ENCODE results near the gene CD300C. TPM values are rescaled to one million over a fixed set of nuclear protein-coding genes. Genes with fewer than 3 reads are reported as not detected.

Gene CD300C
- total RNA-seq, 1 donor from 2014 or later = not detected

DNA sequence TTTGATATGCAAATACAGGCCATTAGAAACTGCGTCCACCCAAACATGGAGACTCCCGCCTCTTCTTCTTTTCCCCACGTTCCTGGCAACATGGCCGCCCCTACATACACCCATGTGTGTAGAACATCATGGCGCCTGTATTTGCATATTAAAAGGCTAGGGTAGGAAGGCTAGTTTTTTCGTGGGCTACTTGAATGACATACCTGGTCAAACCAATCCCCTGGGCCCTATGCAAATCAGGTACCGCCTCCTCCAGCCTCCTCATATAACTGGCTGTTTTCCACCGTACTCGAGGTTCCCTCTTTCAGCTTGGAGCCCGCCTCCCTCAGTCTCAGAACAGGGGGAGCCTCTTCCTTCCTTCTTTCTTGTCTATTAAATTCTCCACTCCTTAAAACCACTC, 13.8 kb downstream of the CD300C start:
- peak; percentile 5 to 7 for DNase-seq (ENCODE audit: low spot score in 2 of 2, unreplicated experiment in 2 of 2)
- peaks cover 55% of the 10 kb centered on the region for H3K27me3 Mint-ChIP-seq (ENCODE audit: low read depth)
- no peak overlapping the region for H3K4me3 Mint-ChIP-seq
- TF ChIP-seq, protein P1, sequence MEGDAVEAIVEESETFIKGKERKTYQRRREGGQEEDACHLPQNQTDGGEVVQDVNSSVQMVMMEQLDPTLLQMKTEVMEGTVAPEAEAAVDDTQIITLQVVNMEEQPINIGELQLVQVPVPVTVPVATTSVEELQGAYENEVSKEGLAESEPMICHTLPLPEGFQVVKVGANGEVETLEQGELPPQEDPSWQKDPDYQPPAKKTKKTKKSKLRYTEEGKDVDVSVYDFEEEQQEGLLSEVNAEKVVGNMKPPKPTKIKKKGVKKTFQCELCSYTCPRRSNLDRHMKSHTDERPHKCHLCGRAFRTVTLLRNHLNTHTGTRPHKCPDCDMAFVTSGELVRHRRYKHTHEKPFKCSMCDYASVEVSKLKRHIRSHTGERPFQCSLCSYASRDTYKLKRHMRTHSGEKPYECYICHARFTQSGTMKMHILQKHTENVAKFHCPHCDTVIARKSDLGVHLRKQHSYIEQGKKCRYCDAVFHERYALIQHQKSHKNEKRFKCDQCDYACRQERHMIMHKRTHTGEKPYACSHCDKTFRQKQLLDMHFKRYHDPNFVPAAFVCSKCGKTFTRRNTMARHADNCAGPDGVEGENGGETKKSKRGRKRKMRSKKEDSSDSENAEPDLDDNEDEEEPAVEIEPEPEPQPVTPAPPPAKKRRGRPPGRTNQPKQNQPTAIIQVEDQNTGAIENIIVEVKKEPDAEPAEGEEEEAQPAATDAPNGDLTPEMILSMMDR (IDR thresholded peaks at IDR 0.05; ENCODE audit: unreplicated experiment) = no peak
- no peaks in the 10 kb centered on the region for H3K36me3 Mint-ChIP-seq
- H3K27ac Mint-ChIP-seq = no peak overlapping the region
- H3K9me3 Mint-ChIP-seq = peaks cover 3% of the 10 kb centered on the region
- H3K4me1 Mint-ChIP-seq = no peaks in the 10 kb centered on the region

GRCh38 chr17:74531231-74531761, 14.6 kb downstream of the CD300C start, which contains the start of gene CD300LB:
Gene CD300LB (minus strand): TSS chr17:74531475. CDS start chr17:74531350, 125 bp downstream.
- no peaks in the 10 kb centered on the region for H3K36me3 Mint-ChIP-seq
- no peak within 1 kb of the TSS for H3K4me3 Mint-ChIP-seq
- no peaks in the 10 kb centered on the region for H3K4me1 Mint-ChIP-seq
- peak; percentile 5 to 16 for DNase-seq (ENCODE audit: low spot score in 2 of 2, unreplicated experiment in 2 of 2)
- TF ChIP-seq, protein P1 (IDR thresholded peaks at IDR 0.05; ENCODE audit: unreplicated experiment) = no peak
- no peak within 1 kb of the TSS for H3K27ac Mint-ChIP-seq
- H3K27me3 Mint-ChIP-seq (ENCODE audit: low read depth) = peaks cover 50% of the 10 kb centered on the region
- H3K9me3 Mint-ChIP-seq = peaks cover 3% of the 10 kb centered on the region

GRCh38 chr17:74530831-74531150, 15.1 kb downstream of the CD300C start:
- TF ChIP-seq, protein P1 (IDR thresholded peaks at IDR 0.05; ENCODE audit: unreplicated experiment) = no peak
- Mint-ChIP-seq H3K9me3 (peaks cover 3% of the 10 kb centered on the region), H3K4me3 (no peak overlapping the region), H3K27ac (no peak overlapping the region), H3K4me1 (no peaks in the 10 kb centered on the region), H3K27me3 (ENCODE audit: low read depth) (peaks cover 52% of the 10 kb centered on the region), H3K36me3 (no peaks in the 10 kb centered on the region)
- DNase-seq (ENCODE audit: low spot score in 2 of 2, unreplicated experiment in 2 of 2) = peak in 1 of 2 experiments; percentile 9

- DNase-seq (ENCODE audit: low spot score in 2 of 2, unreplicated experiment in 2 of 2) = peak in 1 of 2 experiments; percentile 20
- H3K9me3 Mint-ChIP-seq = no peaks in the 10 kb centered on the region
- TF ChIP-seq, protein P1 (IDR thresholded peaks at IDR 0.05; ENCODE audit: unreplicated experiment) = no peak
- H3K36me3 Mint-ChIP-seq = no peaks in the 10 kb centered on the region
- H3K27ac Mint-ChIP-seq = no peak overlapping the region
- no peaks in the 10 kb centered on the region for H3K4me1 Mint-ChIP-seq
- H3K27me3 Mint-ChIP-seq (ENCODE audit: low read depth) = peaks cover 60% of the 10 kb centered on the region
- H3K4me3 Mint-ChIP-seq = no peak overlapping the region
Measured at GRCh38 chr17:74529243-74529642, 16.7 kb downstream of the CD300C start.

- Mint-ChIP-seq H3K27me3 (ENCODE audit: low read depth) (peaks cover 64% of the 10 kb centered on the region), H3K27ac (no peak overlapping the region), H3K4me3 (no peak overlapping the region), H3K4me1 (no peaks in the 10 kb centered on the region), H3K9me3 (no peaks in the 10 kb centered on the region), H3K36me3 (no peaks in the 10 kb centered on the region)
- DNase-seq (ENCODE audit: low spot score in 2 of 2, unreplicated experiment in 2 of 2) = peak in 1 of 2 experiments; percentile 10
- TF ChIP-seq, protein P1 (IDR thresholded peaks at IDR 0.05; ENCODE audit: unreplicated experiment) = no peak
Measured at GRCh38 chr17:74528491-74529199, 17.3 kb downstream of the CD300C start.

All from mesothelial cell of epicardium (in vitro differentiated cells).